Stimulated activated CD8-positive, alpha-beta memory T cell treated with anti-CD3 and anti-CD28 coated beads, Interleukin-15, amount 100 ng/mL, for 4 hours (primary cell): ENCODE results near the gene SLIT3.

Source experiments
- DNase-seq, 2 donors: peaks; one replicate each; pipeline ENCODE4 v3.0.0-alpha.2; 2020; ENCODE audit warnings: low read depth in 2 of 2

Gene SLIT3

DNA sequence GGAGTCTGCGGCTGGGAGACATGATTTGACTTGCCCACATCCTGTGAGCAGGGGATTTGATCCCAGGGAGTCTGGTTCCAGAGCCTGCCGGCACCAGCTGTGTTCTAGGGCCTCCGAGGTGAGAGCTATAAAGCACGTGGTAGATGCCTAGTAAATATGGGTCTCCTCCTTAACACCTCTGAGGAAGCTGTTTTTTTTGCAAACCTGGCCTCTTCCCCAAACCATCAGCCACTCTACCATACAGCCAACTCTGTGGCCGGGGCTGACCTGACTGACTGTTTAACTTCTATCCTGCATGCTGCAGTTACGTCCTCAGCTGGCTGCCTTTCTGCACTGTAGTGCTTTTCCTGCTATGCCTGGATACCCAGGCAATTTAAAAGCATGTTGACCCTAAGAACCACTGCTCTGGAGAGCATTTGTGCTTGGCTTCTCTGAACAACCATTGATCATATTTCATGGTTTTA lies 220.5 kb downstream of the SLIT3 start:
- DNase-seq, result no peak

GRCh38 chr5:169079697-169080096 lies 221.2 kb downstream of the SLIT3 start:
- no peak for DNase-seq

DNA sequence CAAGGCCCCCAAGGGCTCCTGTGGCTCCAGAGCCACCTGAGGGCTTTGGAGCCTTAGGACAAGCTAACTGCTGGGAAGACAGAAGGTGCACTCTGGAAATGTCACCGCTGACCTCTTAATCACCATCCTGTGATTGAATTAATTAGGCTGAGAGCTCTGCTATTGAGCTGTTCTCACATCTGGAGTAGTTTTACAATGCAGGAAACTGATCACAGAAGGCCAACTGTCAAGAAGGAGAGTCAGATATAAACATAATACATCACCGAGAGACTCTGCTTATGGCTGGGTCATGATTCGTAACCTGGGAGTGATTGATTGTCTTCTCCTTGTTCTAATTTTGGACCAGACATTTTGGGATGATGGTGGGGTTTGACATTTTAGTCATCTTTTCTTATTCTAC lies 226.1 kb downstream of the SLIT3 start:
- DNase-seq, result no peak

DNA sequence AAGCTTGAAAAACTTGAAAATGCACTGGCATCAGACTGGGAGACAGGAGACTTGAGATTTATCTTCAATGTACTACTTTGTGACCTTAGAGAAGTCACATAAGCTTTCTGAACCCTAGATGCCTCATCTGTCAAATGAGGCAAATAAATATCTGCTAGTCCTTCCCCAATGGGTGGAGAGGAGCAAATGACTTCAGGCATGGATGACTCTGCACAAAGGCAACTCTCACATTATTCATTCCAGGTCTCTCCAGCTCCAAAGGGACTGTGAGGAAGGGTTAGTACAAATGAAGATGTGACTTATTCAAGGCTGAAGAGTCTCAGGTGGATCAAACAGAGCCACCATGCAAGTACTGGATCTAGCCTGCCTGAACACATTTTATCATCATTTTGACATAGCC lies 228.7 kb downstream of the SLIT3 start:
- DNase-seq, result no peak

GRCh38 chr5:169070413-169070812 lies 230.5 kb downstream of the SLIT3 start:
- DNase-seq, result no peak

DNA sequence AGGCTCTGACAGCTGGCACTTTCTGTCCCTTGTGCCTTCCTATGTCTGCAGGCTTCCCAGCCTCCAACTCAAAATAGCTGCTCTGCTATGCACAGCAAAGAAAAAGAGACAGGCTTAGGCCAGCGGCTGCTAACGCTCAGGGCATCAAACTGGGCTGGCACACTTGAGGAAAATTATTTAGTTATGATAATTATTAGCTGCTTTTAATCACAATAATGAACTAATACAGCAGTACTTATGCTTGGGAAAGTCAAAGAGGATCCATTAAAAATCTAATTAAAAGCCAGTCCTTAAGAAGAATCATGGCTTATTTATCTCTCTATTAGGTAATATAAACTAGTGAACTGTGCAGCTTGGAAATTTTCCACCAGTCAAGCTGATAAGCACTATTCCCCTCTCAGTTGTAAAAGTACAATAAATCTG lies 233.2 kb downstream of the SLIT3 start:
- no peak for DNase-seq

- DNase-seq, result no peak
These were observed 235.5 kb downstream of the SLIT3 start for GRCh38 chr5:169065400-169065799.

- no peak for DNase-seq
These were observed 236.8 kb downstream of the SLIT3 start for GRCh38 chr5:169064093-169064492.

DNA sequence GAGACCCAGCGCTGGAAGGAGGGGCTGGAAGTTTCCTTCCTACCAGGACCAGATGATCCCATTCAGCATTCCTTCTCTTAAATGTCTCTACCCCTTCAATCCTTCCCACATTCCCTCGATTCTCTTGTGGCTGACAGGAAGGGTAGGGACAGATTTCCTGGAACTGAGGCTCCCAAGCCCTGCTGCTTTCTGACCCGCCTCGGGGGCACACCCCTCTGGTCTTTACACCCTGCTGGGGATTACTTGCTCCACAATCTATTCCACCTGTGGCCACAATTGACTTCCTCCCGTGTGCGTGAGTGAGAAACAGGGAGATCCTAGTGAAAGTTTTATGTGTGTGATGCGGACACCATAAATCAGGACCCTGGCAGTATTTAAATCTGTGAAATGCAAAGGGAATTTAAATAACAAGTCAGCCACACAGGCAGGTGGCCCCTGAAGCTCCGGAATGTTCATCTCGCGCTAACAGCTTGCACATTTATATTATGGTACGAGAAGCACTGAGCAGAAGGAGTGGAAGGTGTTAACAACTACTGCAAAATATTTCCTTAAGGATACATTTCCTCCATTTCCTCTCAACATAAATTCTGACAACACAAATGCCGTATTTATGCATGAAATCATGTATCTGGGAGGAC lies 237.5 kb downstream of the SLIT3 start:
- DNase-seq, result no peak

- no peak for DNase-seq
These were observed 238.2 kb downstream of the SLIT3 start for GRCh38 chr5:169062690-169063089.

GRCh38 chr5:169054506-169054905 lies 246.4 kb downstream of the SLIT3 start:
- DNase-seq, result no peak

GRCh38 chr5:169052207-169052606 lies 248.7 kb downstream of the SLIT3 start:
- DNase-seq, result no peak

DNA sequence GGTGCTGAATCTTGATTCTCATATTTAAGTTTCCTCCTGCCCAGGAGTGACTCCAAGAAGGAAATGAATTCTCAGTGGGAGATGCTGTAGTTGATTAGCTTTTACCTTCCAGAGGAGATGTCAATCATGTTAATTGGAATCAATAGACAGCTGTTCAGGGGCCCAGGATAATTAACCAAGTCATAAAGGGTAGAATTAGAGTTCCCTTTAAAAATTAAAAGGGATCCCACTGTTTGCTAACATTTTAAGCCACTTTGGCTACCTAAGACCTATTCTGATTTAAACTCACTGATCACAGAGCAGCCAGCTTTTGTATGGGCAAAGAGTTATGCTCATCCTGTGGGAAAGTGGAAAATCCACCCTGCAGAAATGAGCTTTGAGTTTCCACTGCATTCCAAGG lies 249.6 kb downstream of the SLIT3 start:
- no peak for DNase-seq

- DNase-seq, result no peak
These were observed 250.3 kb downstream of the SLIT3 start for GRCh38 chr5:169050636-169051035.

GRCh38 chr5:169050146-169050571 lies 250.8 kb downstream of the SLIT3 start:
- DNase-seq, result no peak

DNA sequence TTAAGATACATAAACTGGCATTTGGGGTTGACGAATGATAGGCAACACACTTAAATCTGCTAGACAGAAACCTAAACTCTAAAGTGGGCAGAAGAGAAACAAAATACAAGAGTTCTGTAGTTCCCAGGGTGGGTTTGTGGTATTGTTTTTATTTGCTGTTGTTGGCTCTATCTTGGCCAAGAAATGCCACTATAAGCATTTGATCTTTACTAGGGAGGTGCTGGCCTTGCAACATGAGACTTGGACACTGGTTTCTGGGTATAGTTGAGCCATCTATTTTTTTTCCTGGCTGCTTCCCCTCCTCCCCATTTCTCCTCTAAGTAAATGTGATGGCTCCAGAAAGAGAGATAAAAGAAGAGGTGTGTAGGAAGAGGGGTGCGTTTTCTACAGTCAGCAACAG lies 251.2 kb downstream of the SLIT3 start:
- no peak for DNase-seq

GRCh38 chr5:169048181-169049125 lies 252.5 kb downstream of the SLIT3 start:
- DNase-seq, result no peak

DNA sequence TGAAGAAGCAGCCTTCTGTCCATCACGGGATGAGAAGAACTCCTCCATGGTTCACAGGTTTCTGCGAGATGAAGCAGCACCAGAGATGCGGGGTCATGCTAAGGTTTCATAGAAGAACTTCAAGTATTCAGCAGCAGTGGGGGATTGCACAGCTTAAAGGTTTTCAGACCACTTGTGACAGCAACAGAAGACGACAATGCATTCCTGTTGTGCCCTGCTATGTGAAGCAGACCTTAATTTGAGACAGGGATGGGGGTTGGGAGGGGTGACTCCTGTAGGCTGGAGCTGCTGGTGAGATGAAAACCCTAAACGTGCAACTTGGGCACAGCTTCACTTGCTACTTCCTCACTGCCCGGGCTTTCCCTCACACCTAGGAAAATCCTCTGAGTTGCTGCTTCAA lies 256.0 kb downstream of the SLIT3 start:
- DNase-seq, result no peak

- no peak for DNase-seq
These were observed 259.8 kb downstream of the SLIT3 start for GRCh38 chr5:169041180-169041579.

DNA sequence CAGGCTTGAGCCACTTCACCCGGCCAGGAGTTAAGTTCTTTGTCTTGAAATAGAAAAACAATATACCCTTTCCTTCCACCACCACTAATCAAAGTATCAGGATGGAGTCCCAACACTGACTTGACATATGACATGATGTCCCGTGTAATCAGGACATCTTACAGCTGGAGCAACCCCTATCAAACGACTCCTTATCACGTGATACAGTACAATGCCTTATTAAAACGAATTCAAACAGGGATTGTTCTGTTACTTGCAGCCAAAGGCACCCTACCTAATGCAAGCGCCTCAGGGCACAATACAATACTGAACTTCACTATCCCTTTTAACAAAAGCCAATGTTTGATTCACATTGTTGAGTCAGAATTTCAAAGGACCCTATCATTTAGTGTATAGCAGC lies 261.3 kb downstream of the SLIT3 start:
- no peak for DNase-seq

DNA sequence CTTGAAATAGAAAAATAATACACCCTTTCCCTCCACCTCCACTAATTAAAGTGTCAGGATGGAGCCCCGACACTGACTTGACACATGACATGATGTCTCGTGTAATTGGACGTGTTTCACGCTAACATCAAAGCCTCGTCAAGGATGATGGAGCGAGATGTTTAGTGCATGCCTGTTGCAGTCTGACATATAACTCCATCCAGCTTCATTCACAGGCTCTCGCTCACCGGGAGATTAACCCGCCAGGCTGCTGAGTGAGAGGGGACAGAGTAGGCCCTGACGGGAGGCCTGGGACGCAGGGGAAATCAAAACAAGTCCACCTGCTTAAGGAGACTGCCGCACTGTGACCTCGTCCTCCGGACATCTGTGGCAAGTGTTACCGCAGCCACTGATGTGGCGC lies 263.5 kb downstream of the SLIT3 start:
- no peak for DNase-seq

DNA sequence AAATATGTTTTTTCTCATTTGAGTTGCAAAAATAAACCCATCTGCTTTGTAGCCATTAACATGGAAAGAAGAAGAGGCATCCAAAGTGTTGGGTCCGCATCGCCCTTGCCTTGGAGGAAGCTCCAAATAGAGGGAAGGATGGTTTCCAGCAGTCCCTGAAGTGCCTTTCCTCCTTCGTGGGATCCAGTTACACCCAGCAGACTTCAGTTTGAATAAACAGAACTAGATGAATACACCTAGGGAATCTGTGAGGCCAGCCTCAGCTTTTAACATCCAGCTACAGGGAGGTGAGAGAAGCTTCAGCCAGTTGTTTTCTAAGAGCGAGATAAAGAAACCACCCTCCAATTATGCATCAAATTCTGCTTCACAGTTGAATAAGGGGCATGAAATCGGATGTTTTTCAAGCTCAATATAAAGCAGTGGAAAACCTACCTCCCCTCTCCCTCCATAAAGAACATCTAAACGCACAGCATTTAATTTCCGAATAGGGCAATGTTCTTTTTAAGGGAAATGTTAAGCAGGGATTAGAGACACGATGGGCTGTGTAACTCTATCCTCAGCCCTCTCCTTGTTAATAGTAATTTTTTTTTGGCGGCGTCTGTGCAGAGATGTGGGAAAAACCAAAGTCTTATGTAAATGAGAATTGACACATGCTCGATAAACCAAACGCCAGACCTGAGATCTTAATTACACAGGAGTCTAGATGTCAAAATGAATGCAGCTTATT lies 264.7 kb downstream of the SLIT3 start:
- no peak for DNase-seq
